Sigmoid colon (tissue), 7 donors: ENCODE measurements around the gene CATSPERD. TPM values are rescaled to one million over a fixed set of nuclear protein-coding genes. Genes with fewer than 3 reads are reported as not detected.

ENCODE experiments used
- DNase-seq: peaks from one replicate; pipeline ENCODE4 v3.0.0-alpha.2; 2019
- H3K27ac ChIP-seq, 4 donors: fragments of 200-600 bp; sonication (generic); one replicate each; pipeline ENCODE4 v1.5.1; 2016 to 2019; ENCODE audit warnings: mild to moderate bottlenecking in 1 of 4
- H3K27me3 ChIP-seq, 3 donors: fragments of 200-600 bp; sonication (generic); one replicate each; pipeline ENCODE4 v1.5.1; 2019; ENCODE audit warnings: mild to moderate bottlenecking in 1 of 3
- H3K36me3 ChIP-seq, 4 donors: fragments of 200-600 bp; sonication (generic); one replicate each; pipeline ENCODE4 v1.5.1; 2016 to 2019
- H3K4me1 ChIP-seq, 4 donors: fragments of 200-600 bp; sonication (generic); one replicate each; pipeline ENCODE4 v1.5.1; 2017 to 2019
- H3K4me3 ChIP-seq, 4 donors: fragments of 200-600 bp; sonication (generic); one replicate each; pipeline ENCODE4 v1.5.1; 2017 to 2019; ENCODE audit warnings: mild to moderate bottlenecking in 2 of 4, moderate library complexity in 1 of 4
- H3K9me3 ChIP-seq, 4 donors: fragments of 200-600 bp in 3 of 4; sonication (generic) in 3 of 4; one replicate each; pipeline versions ENCODE4 v1.5.1 to v1.6.1; 2013 to 2019
- CTCF ChIP-seq, 4 experiments: fragments of 450-650 bp in 3 of 4; fragments of 200-600 bp in 1 of 4; IDR thresholded peaks; one replicate each; pipeline ENCODE4 v1.5.1; 2016 to 2019; ENCODE audit warnings: antibody characterized with exemption in 4 of 4, mild to moderate bottlenecking in 3 of 4, moderate library complexity in 2 of 4
- EP300 ChIP-seq, 4 donors: sonication (generic); formaldehyde crosslinking; IDR thresholded peaks; one replicate each; pipeline ENCODE4 v1.6.1; 2017; ENCODE audit warnings: antibody characterized with exemption in 4 of 4
- POLR2A ChIP-seq, 2 donors: fragments of 450-650 bp; IDR thresholded peaks; one replicate each; pipeline ENCODE4 v1.6.1; 2016; ENCODE audit warnings: antibody characterized with exemption in 2 of 2, mild to moderate bottlenecking in 2 of 2, moderate library complexity in 2 of 2
- POLR2AphosphoS5 ChIP-seq, 4 donors: sonication (generic); formaldehyde crosslinking; IDR thresholded peaks; one replicate each; pipeline ENCODE4 v1.6.1; 2017; ENCODE audit warnings: antibody characterized with exemption in 4 of 4
- WGBS, 2 donors: extraction: QIAGEN DNeasy Blood & Tissue Kit; methylation state at CpG; one replicate each; pipeline ENCODE4 v1.1.7; 2013; 5-methylcytosine and 5-hydroxymethylcytosine counted together
- intact Hi-C: fragments of 100-400 bp; cut with DNase I; formaldehyde crosslinking; loops from one replicate; pipeline ENCODE4 v1.15.1; 2023
- polyA plus RNA-seq, 3 donors: library from polyadenylated mRNA; stranded (reverse); fragments of 200-250 nt; gene quantifications; one replicate each; pipeline ENCODE4 v1.2.3, GENCODE V29; 2013
- total RNA-seq, 4 donors: library from RNA; depleted of rRNA; stranded (reverse); fragments of >200 nt; gene quantifications; one replicate each; pipeline ENCODE4 v1.1.0, GENCODE V29; 2016
- donor health status: healthy with polysubstance abuse.
- donor health status: Bipolar disorder and iron deficiency.
- donor health status: healthy.

Gene CATSPERD
- total and polyA plus RNA-seq, 7 donors, result not detected

- intact Hi-C loops, result loop anchor here (2.0 to 5.0 kb wide), 3 partner anchors 30 to 212 kb away; partner anchors contain the start of genes CATSPERD, LONP1, NDUFA11 and SAFB
- 0 to 1% methylated on average over 73 of the region's 73 CpGs for WGBS, 2 donors
- TF ChIP-seq EP300 (IDR thresholded peaks at IDR 0.05) (no peak), POLR2AphosphoS5 (IDR thresholded peaks at IDR 0.05) (peak; percentile 97 to 98 (median 98)), CTCF (IDR thresholded peaks at IDR 0.05) (peak; percentile 94 to 97 (median 97)), POLR2A (IDR thresholded peaks at IDR 0.05) (peak; percentile 90 to 93)
- H3K27me3 ChIP-seq, result no peaks in the 10 kb centered on the region
- H3K9me3 ChIP-seq, result no peaks in the 10 kb centered on the region
- peak within 1 kb of the TSS; percentile 61 to 85 (median 67) for H3K4me3 ChIP-seq
- peak; percentile 99 for DNase-seq
- peaks cover 0 to 46% (median 37%) of the 10 kb centered on the region in 4 donors for H3K4me1 ChIP-seq
- H3K27ac ChIP-seq, result peak within 1 kb of the TSS; percentile 89 to 96 (median 91)
- peaks cover 16 to 38% (median 36%) of the 10 kb centered on the region in 4 donors for H3K36me3 ChIP-seq
Observed at GRCh38 chr19:5690125-5690954, 30.1 kb upstream of the CATSPERD start, which contains the start of gene RPL36. TSS of gene RPL36 (plus strand) at chr19:5690295. CDS start at chr19:5690508, 213 bp downstream.

- intact Hi-C loops, result loop anchor here (2.0 to 5.0 kb wide), 3 partner anchors 30 to 211 kb away; partner anchors contain the start of genes CATSPERD, LONP1, NDUFA11 and SAFB
- Histone ChIP-seq H3K4me1 (peaks cover 0 to 44% (median 35%) of the 10 kb centered on the region in 4 donors), H3K36me3 (peaks cover 16 to 46% (median 44%) of the 10 kb centered on the region in 4 donors), H3K27me3 (no peaks in the 10 kb centered on the region), H3K4me3 (peak overlapping the region; percentile 61 to 85 (median 67)), H3K27ac (peak overlapping the region; percentile 89 to 96 (median 91)), H3K9me3 (no peaks in the 10 kb centered on the region)
- peak in 3 of 4 donors; percentile 28 to 46 (median 43) for TF ChIP-seq POLR2AphosphoS5 (IDR thresholded peaks at IDR 0.05)
- TF ChIP-seq EP300 (IDR thresholded peaks at IDR 0.05), result no peak
- TF ChIP-seq POLR2A (IDR thresholded peaks at IDR 0.05), result no peak
- no peak for TF ChIP-seq CTCF (IDR thresholded peaks at IDR 0.05)
- DNase-seq, result peak; percentile 89
- 1 to 4% methylated on average over 54 of the region's 54 CpGs for WGBS, 2 donors
Observed at GRCh38 chr19:5690955-5691821, 29.2 kb upstream of the CATSPERD start.

GRCh38 chr19:5691822-5692722 is 28.4 kb upstream of the CATSPERD start:
- Histone ChIP-seq H3K36me3 (peaks cover 16 to 55% (median 52%) of the 10 kb centered on the region in 4 donors), H3K27me3 (no peaks in the 10 kb centered on the region), H3K4me3 (peak overlapping the region in 3 of 4 donors; percentile 66 to 85 (median 68)), H3K4me1 (peaks cover 0 to 40% (median 31%) of the 10 kb centered on the region in 4 donors), H3K27ac (peak overlapping the region; percentile 89 to 96 (median 91)), H3K9me3 (no peaks in the 10 kb centered on the region)
- WGBS, 2 donors, result 27 to 60% methylated on average over 42 of the region's 42 CpGs
- no peak for TF ChIP-seq EP300 (IDR thresholded peaks at IDR 0.05)
- TF ChIP-seq POLR2A (IDR thresholded peaks at IDR 0.05), result no peak
- no peak for TF ChIP-seq CTCF (IDR thresholded peaks at IDR 0.05)
- peak; percentile 69 for DNase-seq
- intact Hi-C loops, result loop anchor here (2.0 to 5.0 kb wide), 3 partner anchors 29 to 210 kb away; partner anchors contain the start of genes CATSPERD, LONP1, NDUFA11 and SAFB
